Suprapubic skin (tissue), 4 donors: ENCODE results near the gene KMT2C.

Experiments
- POLR2A ChIP-seq, 2 donors: fragments of 450-650 bp; IDR thresholded peaks; one replicate each; pipeline ENCODE4 v1.6.1; 2017; ENCODE audit warnings: antibody characterized with exemption in 2 of 2, mild to moderate bottlenecking in 2 of 2, moderate library complexity in 2 of 2
- POLR2AphosphoS5 ChIP-seq, 3 donors: sonication (generic); formaldehyde crosslinking; IDR thresholded peaks; one replicate each; pipeline ENCODE4 v1.6.1; 2017; ENCODE audit warnings: antibody characterized with exemption in 3 of 3

GRCh38 chr7:152313831-152314604 lies 121.8 kb downstream of the KMT2C start:
- no peak for TF ChIP-seq POLR2A (IDR thresholded peaks at IDR 0.05)
- TF ChIP-seq POLR2AphosphoS5 (IDR thresholded peaks at IDR 0.05): no peak
